HuH-7.5 (cell line): ENCODE results near the gene CCDC88C.

Experiments
- DNase-seq: peaks from one replicate; pipeline ENCODE4 v3.0.0; 2011; ENCODE audit warnings: low spot score

CCDC88C gene

DNA sequence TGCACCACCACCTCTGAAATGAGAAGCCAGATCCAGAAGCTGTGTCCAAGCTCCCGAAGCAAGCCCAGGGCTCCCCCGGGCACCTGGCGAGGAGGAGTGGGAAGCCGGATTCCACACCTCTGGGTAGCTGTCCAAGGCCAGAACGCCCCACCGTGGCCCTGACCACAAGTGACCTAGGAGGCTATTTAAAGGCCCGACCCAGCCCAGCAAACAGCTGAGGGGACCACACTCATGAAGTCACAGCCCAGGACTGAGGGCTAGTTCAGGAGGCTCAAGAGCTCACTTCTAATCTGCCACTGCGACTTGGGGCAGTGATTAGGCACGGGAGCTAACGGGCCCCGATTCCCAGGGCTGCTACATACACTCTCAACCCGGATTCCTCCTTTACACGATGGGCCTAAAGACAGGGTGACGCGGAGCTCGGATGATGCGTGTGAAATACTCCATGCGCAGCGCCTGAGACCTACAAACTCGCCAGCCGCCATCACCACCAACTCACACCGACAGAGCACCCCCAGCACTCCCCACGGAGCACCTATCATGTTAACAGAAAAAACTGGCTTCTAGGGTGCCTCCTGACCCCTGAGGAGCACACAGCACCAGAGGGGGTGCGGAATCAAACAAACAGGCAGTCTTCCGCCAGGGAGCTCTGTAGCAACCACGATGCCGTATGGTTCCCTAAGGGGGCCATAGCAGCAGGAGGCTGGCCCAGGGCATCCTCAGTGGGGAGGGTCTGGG, 89.1 kb downstream of the CCDC88C start:
- no peak for DNase-seq

DNA sequence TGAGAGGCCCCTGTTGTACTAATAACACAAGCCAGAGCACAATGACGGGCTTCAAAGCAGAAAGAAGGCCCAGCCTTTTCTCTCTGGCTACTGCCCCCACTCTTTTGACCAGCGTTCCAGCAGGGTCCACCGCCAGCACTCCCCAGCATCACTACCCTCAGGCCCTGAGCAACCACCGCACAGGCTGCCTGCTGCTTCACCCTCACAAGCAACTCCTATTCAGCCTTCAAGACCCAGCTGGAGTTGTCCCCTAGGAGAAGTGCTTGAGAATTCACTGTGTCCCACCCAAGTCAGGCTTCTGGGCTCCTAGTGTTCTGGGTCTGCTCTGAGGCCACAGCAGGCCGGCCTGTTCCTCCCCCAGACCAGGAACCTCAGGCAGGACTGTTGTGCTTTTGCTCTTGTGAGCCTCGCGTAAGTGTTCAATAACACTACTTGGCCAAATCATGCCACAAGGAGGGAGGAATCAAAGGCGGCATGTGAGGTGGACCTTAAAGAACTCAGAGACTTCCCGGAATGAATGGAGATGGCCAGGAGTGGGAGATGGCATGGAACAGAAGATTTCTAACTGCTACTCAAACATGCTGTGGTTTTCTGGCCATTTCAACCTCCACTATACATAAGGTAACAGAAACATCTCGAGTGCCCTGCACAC, 89.8 kb downstream of the CCDC88C start:
- DNase-seq, result no peak

GRCh38 chr14:91327250-91327595, 90.4 kb downstream of the CCDC88C start:
- DNase-seq, result no peak

DNA sequence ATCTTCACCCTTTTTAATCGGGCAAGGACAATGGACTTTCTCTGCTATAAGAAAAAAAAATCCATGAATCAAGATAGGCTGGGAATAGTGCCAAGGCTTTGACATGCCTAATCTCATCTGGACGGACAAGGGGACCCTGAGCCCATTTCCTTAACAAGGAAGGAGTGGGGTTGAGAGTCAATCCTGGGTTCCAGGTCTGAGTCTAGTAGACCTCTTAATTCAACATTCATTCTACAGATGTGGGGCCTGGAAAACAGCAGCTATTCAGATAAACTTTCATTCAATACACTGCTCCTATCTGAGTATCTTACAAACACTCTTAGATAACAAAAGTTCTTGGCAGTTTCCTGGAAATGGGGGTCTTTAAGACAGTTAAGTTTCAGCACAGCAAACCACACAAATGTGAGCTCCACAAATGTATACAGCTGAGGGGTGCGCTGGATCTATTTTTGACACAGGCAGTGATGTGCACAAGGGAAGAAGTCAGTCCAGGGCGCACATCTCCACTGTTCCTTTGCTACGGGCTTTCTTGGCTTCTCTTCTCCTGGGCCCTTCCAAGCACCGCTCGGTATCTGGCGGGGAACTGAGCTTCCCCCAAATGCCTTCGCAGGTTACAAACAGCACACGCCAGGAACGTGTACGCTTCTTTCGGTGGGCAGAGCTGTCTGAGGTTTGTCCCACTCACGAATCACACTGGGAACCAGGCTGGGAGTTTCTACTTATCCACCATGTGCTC, 90.9 kb downstream of the CCDC88C start:
- DNase-seq, result no peak

- DNase-seq, result no peak
These were observed 92.7 kb downstream of the CCDC88C start for GRCh38 chr14:91324606-91325575.

DNA sequence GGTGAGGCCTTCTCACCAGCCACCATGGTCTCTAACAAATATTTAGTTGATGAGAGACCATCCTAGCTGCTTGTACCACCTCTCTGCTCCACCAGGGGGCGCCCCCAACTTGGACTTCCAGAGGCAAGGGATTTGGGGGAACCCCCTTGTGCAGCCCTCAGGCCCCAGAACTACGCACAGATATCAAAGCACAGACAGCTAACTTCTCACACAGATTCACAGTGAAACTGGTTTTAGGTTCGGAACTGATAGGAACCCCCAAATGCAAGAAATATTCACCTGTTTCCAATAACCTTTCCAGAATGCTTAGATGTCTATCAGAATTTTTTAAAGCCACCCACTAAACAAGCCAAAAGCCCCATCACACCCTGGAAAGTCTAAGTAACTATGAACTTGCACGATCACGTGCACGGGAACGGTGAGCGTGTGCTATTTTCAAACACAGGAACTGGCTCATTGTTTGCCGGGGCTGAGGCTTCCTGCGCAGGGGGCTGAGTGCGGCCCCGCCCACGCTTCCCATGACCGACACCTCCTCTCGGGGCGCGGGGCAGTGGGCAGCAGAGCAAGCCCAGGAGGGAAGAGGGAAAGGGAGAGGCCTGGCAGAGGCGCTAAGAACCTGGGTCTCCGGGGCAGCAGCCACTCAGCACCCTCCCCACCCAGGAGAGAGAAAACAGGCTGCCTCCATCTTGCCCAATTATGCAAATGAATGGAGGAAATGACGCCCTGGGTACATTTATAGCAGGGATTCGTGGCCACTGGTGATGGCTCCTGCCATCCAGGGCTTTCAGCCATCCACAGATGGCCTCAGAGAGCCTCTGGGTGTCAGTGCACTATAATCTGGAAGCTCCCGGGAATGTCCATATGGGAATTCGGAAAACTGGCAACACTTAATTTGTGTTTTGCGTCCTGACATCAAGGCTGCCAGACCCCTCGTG, 93.7 kb downstream of the CCDC88C start:
- DNase-seq, result peak; percentile 63

DNA sequence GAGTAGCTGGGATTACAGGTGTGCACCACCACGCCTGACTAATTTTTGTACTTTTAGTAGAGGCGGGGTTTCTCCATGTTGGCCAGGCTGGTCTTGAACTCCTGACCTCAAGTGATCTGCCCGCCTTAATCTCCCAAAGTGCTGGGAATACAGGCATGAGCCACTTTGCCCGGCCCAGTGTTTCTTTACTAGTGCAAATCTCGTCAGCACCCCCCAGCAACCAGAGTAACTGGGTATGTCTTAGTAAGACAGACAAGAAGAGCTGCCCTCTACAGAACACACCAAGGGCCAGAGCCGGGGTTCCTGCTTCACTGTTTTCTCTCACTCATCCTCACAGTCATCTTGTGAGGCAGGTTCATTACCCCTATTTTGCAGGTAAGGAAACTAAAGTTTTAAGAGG, 94.6 kb downstream of the CCDC88C start:
- no peak for DNase-seq

DNA sequence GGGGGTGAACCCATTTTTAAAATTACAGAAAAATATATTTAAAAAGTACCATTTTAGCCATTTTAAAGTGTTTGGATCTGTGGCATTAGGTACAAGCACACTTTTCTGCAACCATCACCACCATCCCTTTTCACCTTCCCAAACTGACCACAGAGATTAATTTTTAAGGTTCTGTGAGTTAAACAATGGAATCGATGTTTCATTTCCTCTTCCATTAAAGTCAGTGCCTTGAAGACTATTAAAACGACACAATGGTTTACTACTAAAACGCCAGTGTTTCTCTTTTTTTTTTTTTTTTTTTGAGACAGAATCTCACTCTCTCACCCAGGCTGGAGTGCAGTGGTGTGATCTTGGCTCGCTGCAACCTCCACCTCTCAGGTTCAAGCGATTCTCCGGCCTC, 95.0 kb downstream of the CCDC88C start:
- DNase-seq, result no peak

DNA sequence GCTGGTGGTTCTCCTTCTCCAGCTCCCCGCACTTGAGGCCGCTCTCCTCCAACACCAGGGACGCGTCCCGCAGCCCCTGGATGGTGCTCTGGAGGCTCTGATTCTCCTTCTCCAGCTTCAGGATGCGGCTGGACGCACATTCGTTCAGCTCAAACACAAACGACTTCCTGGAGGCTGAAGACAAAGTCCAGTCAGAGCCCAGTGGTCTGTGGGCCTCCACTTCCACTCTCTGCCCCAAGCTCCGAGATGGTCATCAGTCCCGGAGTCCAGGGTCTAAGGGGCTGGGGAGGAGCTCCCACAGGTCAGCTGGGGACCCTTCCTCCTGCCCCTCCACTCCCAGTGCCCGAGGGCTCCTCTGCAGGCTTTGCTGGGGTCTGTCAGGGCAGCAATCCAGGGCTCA, 96.5 kb downstream of the CCDC88C start:
- DNase-seq, result no peak

DNA sequence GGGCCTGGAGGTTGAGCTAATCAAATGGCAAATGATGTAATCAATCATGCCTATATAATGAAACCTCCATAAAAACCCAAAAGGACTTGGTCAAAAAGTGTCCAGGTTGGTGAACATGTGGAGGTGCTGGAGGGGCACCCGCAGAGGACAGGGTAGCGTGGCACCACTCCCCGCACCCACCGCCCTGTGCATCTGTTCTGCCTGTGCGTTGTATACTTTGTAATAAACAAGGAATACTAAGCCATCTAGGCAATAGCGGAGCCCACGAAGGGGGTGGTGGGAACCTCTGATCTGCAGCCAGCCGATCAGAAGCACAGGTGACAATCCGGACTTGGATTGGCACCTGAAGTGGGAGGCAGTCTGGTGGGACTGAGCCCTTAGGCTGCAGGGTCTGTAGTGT, 97.4 kb downstream of the CCDC88C start:
- no peak for DNase-seq

- no peak for DNase-seq
These were observed 98.7 kb downstream of the CCDC88C start for GRCh38 chr14:91318911-91319310.

DNA sequence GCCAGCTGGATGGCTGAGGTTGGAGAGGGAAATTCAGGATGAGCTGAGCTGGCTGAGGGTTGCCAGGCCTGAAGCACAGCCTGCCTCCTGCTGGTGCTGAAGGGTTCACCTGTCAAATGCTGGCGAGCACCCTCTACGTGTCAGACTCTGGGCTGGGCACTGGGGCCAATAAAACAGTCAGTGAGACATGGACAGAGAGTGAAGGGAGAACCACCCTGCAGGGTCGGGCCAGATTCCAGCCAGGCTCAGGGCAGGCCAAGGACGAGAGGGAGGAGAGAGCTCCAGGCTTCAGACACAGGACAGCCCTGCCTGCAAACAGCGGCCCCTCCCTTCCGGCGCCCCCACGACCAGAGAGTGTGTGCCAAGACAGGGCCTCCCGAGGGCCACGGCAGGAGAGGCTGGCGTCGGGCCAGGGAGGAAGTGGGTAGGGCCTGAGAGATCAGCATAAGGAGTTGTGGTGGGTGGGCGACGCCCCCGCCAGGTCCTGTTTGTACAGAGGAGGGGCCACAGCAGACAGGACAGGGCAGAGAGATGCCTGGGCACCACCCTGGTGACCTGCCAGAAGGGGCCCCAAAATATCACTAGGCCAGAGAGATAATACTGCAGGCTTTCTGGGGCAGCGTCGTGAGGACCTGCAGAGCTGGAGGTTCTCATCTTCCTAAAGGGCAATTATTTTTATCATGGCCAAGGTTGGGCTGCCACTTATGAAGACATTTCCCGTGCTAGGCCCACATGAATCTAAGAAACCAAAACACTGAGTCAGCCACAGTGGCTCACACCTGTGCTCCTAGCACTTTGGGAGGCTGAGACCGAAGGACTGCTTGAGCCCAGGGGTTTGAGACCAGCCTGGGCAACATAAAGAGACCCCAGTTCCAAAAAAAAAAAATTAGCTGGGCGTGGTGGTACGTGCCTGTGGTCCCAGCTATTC, 100.0 kb downstream of the CCDC88C start:
- DNase-seq, result no peak

- no peak for DNase-seq
These were observed 100.9 kb downstream of the CCDC88C start for GRCh38 chr14:91316761-91317160.

DNA sequence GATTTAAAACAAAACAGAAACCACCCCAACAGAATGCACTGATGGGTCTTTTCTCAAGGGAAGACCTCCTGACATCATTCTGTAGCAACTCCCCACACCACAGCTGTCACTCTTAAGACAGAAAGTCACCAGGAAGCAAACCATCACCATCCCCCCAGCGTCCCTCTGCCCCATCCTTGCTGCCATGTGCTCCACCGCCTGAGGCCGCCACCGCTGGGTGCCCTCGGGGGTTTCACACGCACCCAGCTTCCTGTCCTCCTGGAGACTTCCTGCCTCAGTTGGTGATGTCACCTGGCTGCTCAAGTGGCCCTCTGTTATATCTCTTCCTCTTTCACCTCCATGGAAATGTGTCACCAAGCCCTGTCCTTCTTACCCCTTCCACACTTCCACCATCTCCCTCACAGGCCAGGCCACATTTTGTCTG, 101.8 kb downstream of the CCDC88C start:
- DNase-seq, result no peak

DNA sequence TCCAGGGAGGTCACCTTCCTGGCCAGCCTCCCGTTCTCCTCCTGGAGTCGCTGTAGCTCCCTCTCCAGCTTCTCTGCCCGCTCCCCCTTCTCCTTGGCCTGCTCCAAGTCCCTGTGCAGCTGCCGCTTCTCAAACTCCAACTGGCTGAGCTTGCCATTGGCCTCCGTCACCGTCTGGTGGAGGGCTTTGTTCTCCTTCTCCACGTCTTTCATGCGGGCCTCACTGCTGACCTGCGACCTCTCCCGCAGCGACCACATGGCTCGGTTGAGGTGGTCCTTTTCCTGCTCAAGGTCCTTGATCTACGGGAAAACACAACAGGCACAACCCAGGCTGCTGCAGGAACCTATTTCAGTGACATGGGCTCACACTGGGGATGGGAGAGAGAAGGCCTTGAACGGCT, 103.8 kb downstream of the CCDC88C start:
- DNase-seq, result no peak

DNA sequence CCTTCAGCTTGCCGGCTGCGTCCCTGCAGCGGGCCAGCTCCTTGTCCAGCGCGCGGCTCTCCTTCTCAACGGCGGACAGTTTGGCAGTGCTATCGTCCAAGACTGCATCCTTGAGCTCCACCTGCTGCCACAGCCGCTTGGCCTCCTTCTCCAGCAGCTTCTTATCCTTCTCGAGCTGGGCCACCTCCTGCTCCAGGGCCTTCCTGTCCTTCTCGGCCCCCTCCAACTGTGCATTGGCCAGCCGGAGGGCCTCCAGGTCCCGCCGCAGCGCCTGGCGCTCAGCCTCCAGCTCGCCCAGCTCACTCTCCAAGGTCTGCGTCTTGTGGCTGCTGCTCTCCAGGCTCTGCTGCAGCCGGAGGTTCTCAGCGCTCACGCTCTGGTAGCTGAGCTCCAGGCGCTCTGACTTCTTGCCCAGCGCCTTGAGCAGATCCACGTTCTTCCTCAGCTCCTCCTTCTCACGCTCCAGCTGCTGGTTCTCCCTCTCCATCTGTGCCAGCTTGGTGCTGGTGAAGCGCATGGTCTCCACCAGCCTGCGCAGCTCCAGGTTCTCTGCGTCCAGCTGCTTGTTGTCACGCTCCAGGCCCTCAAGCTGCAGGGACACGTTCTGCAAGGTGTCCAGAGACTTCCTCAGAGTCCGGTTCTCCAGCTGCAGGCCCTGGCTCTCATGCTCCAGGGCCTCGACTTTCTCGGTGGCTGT, 104.3 kb downstream of the CCDC88C start:
- no peak for DNase-seq

DNA sequence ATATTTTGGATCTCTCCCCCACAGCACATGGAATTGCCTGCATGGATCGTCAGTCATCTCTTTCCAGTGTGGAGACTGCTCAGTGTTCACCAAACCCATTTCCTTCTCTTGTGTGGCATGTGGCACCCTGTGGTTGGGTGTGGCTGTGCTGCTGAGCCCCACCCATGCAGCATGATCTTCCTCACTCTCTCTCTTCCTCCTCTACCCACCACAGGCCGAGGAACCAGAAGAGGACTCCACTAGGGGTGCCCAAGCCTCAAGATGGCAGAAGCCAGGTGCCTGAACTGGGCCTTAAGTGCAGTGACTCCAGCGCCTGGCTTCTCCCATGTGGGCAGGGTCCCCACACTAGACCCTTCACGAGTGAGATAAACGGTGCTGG, 106.3 kb downstream of the CCDC88C start:
- no peak for DNase-seq

- no peak for DNase-seq
These were observed 106.9 kb downstream of the CCDC88C start for GRCh38 chr14:91310606-91311283.
